H1 (cell line): ENCODE results near the gene DAPK1. TPM values are rescaled to one million over a fixed set of nuclear protein-coding genes. Genes with fewer than 3 reads are reported as not detected.

ENCODE experiments used
- CTCF ChIA-PET: fragments of 300-600 bp; sonication (Branson Sonifier 250); formaldehyde crosslinking; loops from one replicate; lab custom pipeline; 2021; ENCODE audit not compliant: partially characterized antibody; lab: Charles Lee
- POLR2A ChIA-PET: fragments of 300-600 bp; sonication (Branson Sonifier 250); formaldehyde crosslinking; loops from one replicate; lab custom pipeline; 2021; ENCODE audit warnings: inconsistent platforms; ENCODE audit not compliant: partially characterized antibody; lab: Charles Lee
- DNase-seq, 2 experiments: peaks; one replicate each; pipeline versions ENCODE4 v3.0.0 to v3.0.0-alpha.2; 2010 to 2022; ENCODE audit warnings: low spot score in 2 of 2, low read depth in 1 of 2, mixed read lengths in 1 of 2
- FAIRE-seq: peaks from 2 replicates; lab custom pipeline; 2011; peaks lifted over from hg19 to GRCh38; lab: Jason Lieb, UNC
- H2AFZ ChIP-seq: 2 replicates; pipeline ENCODE4 v1.8.1; 2012; ENCODE audit warnings: low read length, inconsistent platforms
- H2AK5ac ChIP-seq: 2 replicates; pipeline ENCODE4 v1.6.1; 2013; ENCODE audit warnings: low read depth, low read length
- H2BK120ac ChIP-seq: replicated peaks from 2 replicates; pipeline ENCODE3; 2013; ENCODE audit warnings: low read depth, low read length, inconsistent platforms
- H2BK12ac ChIP-seq: 2 replicates; pipeline ENCODE4 v1.6.1; 2013; ENCODE audit warnings: low read depth, low read length
- H2BK15ac ChIP-seq: 2 replicates; pipeline ENCODE4 v1.6.1; 2013; ENCODE audit warnings: low read length
- H2BK20ac ChIP-seq: 2 replicates; pipeline ENCODE4 v1.6.1; 2013; ENCODE audit warnings: low read length
- H2BK5ac ChIP-seq: 2 replicates; pipeline ENCODE4 v1.6.1; 2013; ENCODE audit warnings: low read depth, low read length
- H3K14ac ChIP-seq: 2 replicates; pipeline ENCODE4 v1.6.1; 2013; ENCODE audit warnings: inconsistent platforms; ENCODE audit not compliant: insufficient read length
- H3K18ac ChIP-seq: 2 replicates; pipeline ENCODE4 v1.6.1; 2013; ENCODE audit warnings: low read length; ENCODE audit errors: extremely low read depth
- H3K23ac ChIP-seq: 2 replicates; pipeline ENCODE4 v1.6.1; 2013; ENCODE audit warnings: inconsistent platforms; ENCODE audit not compliant: insufficient read length
- H3K23me2 ChIP-seq: 2 replicates; pipeline ENCODE4 v1.6.1; 2013; ENCODE audit warnings: low read depth, low read length
- H3K27ac ChIP-seq: 2 replicates; pipeline ENCODE4 v1.6.1; 2011; ENCODE audit warnings: low read depth, low read length, inconsistent platforms
- H3K27me3 ChIP-seq, 4 experiments: replicated peaks in 1 of 4; 1 replicate in 1 of 4; 2 replicates in 3 of 4; pipeline versions ENCODE4 v1.6.1 to v1.8.1; 2011 to 2013; ENCODE audit warnings: low read length in 3 of 4, mild to moderate bottlenecking in 3 of 4, inconsistent platforms in 2 of 4, mixed read lengths in 2 of 4, moderate library complexity in 1 of 4; ENCODE audit not compliant: control insufficient read depth in 3 of 4, insufficient read depth in 3 of 4; ENCODE audit errors: extremely low read depth in 1 of 4
- H3K36me3 ChIP-seq, 4 experiments: 2 replicates each; pipeline versions ENCODE4 v1.6.1 to v1.8.1; 2011 to 2013; ENCODE audit warnings: mild to moderate bottlenecking in 4 of 4, low read length in 3 of 4, moderate library complexity in 2 of 4, control low read depth in 1 of 4, inconsistent platforms in 1 of 4; ENCODE audit not compliant: insufficient read depth in 4 of 4, control insufficient read depth in 2 of 4
- H3K4ac ChIP-seq: replicated peaks from 2 replicates; pipeline ENCODE3; 2013; ENCODE audit warnings: low read length, low read depth, mixed read lengths, inconsistent platforms; ENCODE audit not compliant: insufficient read length
- H3K4me1 ChIP-seq, 4 experiments: replicated peaks in 1 of 4; 1 replicate in 1 of 4; 2 replicates in 3 of 4; pipeline versions ENCODE4 v1.6.1 to v1.8.1; 2011 to 2013; ENCODE audit warnings: low read length in 3 of 4, inconsistent platforms in 2 of 4, mixed read lengths in 1 of 4; ENCODE audit not compliant: insufficient read depth in 4 of 4, control insufficient read depth in 3 of 4
- H3K4me2 ChIP-seq, 2 experiments: 2 replicates each; pipeline versions ENCODE4 v1.6.1 to v1.8.1; 2011 to 2013; ENCODE audit warnings: low read depth in 2 of 2, low read length in 2 of 2, control low read depth in 1 of 2, inconsistent platforms in 1 of 2, mild to moderate bottlenecking in 1 of 2; ENCODE audit not compliant: insufficient read depth in 1 of 2
- H3K4me3 ChIP-seq, 4 experiments: fragments of 200-600, 300-600 bp in 1 of 4; sonication (generic), shearing (Covaris generic), sonication (Bioruptor Twin) in 1 of 4; 2 replicates each; pipeline versions ENCODE4 v1.5.1 to v1.8.1; 2011 to 2016; ENCODE audit warnings: low read length in 4 of 4, low read depth in 3 of 4, control low read depth in 2 of 4, inconsistent platforms in 2 of 4, mild to moderate bottlenecking in 2 of 4, mixed read lengths in 1 of 4, moderate library complexity in 1 of 4; ENCODE audit not compliant: insufficient read depth in 2 of 4; ENCODE audit errors: extremely low read depth in 1 of 4
- H3K56ac ChIP-seq: replicated peaks from 2 replicates; pipeline ENCODE3; 2013; ENCODE audit warnings: low read depth, mild to moderate bottlenecking, mixed read lengths, low read length, inconsistent platforms; ENCODE audit not compliant: insufficient read length
- H3K79me1 ChIP-seq: 2 replicates; pipeline ENCODE4 v1.6.1; 2013; ENCODE audit warnings: low read depth, low read length, control low read depth
- H3K79me2 ChIP-seq, 2 experiments: 2 replicates each; pipeline versions ENCODE4 v1.6.1 to v1.8.1; 2012 to 2013; ENCODE audit warnings: low read length in 2 of 2, mild to moderate bottlenecking in 2 of 2, inconsistent platforms in 1 of 2; ENCODE audit not compliant: insufficient read depth in 2 of 2, control insufficient read depth in 1 of 2
- H3K9ac ChIP-seq, 4 experiments: replicated peaks in 1 of 4; 1 replicate in 1 of 4; 2 replicates in 3 of 4; pipeline versions ENCODE4 v1.6.1 to v1.8.1; 2011 to 2013; ENCODE audit warnings: low read depth in 3 of 4, low read length in 3 of 4, control low read depth in 2 of 4, mild to moderate bottlenecking in 2 of 4, moderate library complexity in 2 of 4, inconsistent platforms in 1 of 4; ENCODE audit errors: extremely low read depth in 1 of 4
- H3K9me3 ChIP-seq, 2 experiments: 2 replicates each; pipeline versions ENCODE4 v1.6.1 to v1.8.1; 2012 to 2013; ENCODE audit warnings: mild to moderate bottlenecking in 2 of 2, moderate library complexity in 2 of 2, control low read depth in 1 of 2, inconsistent platforms in 1 of 2, low read depth in 1 of 2, low read length in 1 of 2, mixed read lengths in 1 of 2; ENCODE audit not compliant: insufficient read depth in 2 of 2
- H4K20me1 ChIP-seq, 2 experiments: replicated peaks in 1 of 2; 2 replicates each; pipeline versions ENCODE3 to v1.8.1; 2011 to 2013; ENCODE audit warnings: inconsistent platforms in 2 of 2, low read length in 2 of 2, mild to moderate bottlenecking in 1 of 2; ENCODE audit not compliant: insufficient read depth in 2 of 2, control insufficient read depth in 1 of 2
- H4K5ac ChIP-seq: 2 replicates; pipeline ENCODE4 v1.6.1; 2013; ENCODE audit warnings: low read length, low read depth, mixed read lengths, inconsistent platforms; ENCODE audit not compliant: insufficient read length
- H4K8ac ChIP-seq: 2 replicates; pipeline ENCODE4 v1.8.0; 2013; ENCODE audit warnings: mild to moderate bottlenecking, moderate library complexity, low read length, inconsistent platforms; ENCODE audit not compliant: insufficient read depth; ENCODE audit errors: extremely low read depth
- H4K91ac ChIP-seq: replicated peaks from 2 replicates; pipeline ENCODE3; 2013; ENCODE audit warnings: low read length, mixed read lengths, inconsistent platforms; ENCODE audit not compliant: insufficient read length
- ASH2L ChIP-seq: fragments of 200-600, 300-600 bp; sonication (generic); IDR thresholded peaks from one replicate; pipeline ENCODE4 v1.7.1; 2017; ENCODE audit warnings: low read length
- BRCA1 ChIP-seq: IDR thresholded peaks from 2 replicates; pipeline ENCODE4 v1.6.1; 2012; ENCODE audit warnings: low read depth, low read length, improper control_type of control experiment
- CBX8 ChIP-seq: fragments of 300-800, 300-1000 bp; sonication (generic); IDR thresholded peaks from 2 replicates; pipeline ENCODE4 v1.7.1; 2016; ENCODE audit warnings: low read depth, low read length, borderline replicate concordance
- GABPA ChIP-seq: IDR thresholded peaks from 2 replicates; pipeline ENCODE4 v1.6.1; 2011; ENCODE audit warnings: mild to moderate bottlenecking, low read length, moderate library complexity, borderline replicate concordance; ENCODE audit not compliant: insufficient read depth
- HDAC6 ChIP-seq: IDR thresholded peaks from one replicate; pipeline ENCODE4 v1.7.1; 2012; ENCODE audit warnings: low read depth, mild to moderate bottlenecking, inconsistent platforms, low read length, moderate library complexity
- RAD21 ChIP-seq, 2 experiments: IDR thresholded peaks in 1 of 2; conservative IDR thresholded peaks in 1 of 2; 2 replicates each; pipeline ENCODE4 v1.6.1; 2011; ENCODE audit warnings: low read depth in 2 of 2, low read length in 2 of 2, improper control_type of control experiment in 1 of 2, inconsistent platforms in 1 of 2, mild to moderate bottlenecking in 1 of 2, moderate library complexity in 1 of 2
- RBBP5 ChIP-seq: IDR thresholded peaks from 2 replicates; pipeline ENCODE4 v1.7.1; 2012; ENCODE audit warnings: low read depth, mild to moderate bottlenecking, inconsistent platforms, low read length, moderate library complexity, borderline replicate concordance
- SAP30 ChIP-seq: fragments of 300-600 bp; sonication (generic); IDR thresholded peaks from 2 replicates; pipeline ENCODE4 v1.7.1; 2012; ENCODE audit warnings: low read length, moderate library complexity, mild to moderate bottlenecking, inconsistent platforms; ENCODE audit not compliant: insufficient read depth, insufficient replicate concordance
- SIN3A ChIP-seq, 2 experiments: IDR thresholded peaks in 1 of 2; conservative IDR thresholded peaks in 1 of 2; 2 replicates each; pipeline ENCODE4 v1.6.1; 2011 to 2012; ENCODE audit warnings: low read length in 2 of 2, improper control_type of control experiment in 1 of 2, low read depth in 1 of 2, mild to moderate bottlenecking in 1 of 2
- SRF ChIP-seq: IDR thresholded peaks from 2 replicates; pipeline ENCODE4 v1.6.1; 2011; ENCODE audit warnings: mild to moderate bottlenecking, low read depth, low read length, moderate library complexity
- TBP ChIP-seq: IDR thresholded peaks from 2 replicates; pipeline ENCODE4 v1.6.1; 2011; ENCODE audit warnings: low read depth, low read length, improper control_type of control experiment
- TEAD4 ChIP-seq: IDR thresholded peaks from 2 replicates; pipeline ENCODE4 v1.6.1; 2012; ENCODE audit warnings: low read depth, low read length, inconsistent platforms, mixed read lengths
- WGBS, 2 experiments: shearing (Covaris generic) in 1 of 2; methylation state at CpG; one replicate each; pipeline versions ENCODE4 v1.1.6 to v1.1.7; 2013 to 2015; ENCODE audit warnings: low lambda C conversion rate in 2 of 2, mixed read lengths in 2 of 2, inconsistent platforms in 1 of 2, low coverage in 1 of 2, missing lambda C conversion rate in 1 of 2; ENCODE audit not compliant: insufficient replicate concordance in 2 of 2, insufficient coverage in 1 of 2, insufficient read length in 1 of 2; ENCODE audit errors: extremely low coverage in 1 of 2, missing lambda C conversion rate in 1 of 2; 5-methylcytosine and 5-hydroxymethylcytosine counted together
- polyA plus RNA-seq, 7 experiments: library from polyadenylated mRNA; depleted of rRNA in 3 of 7; stranded (reverse) in 5 of 7; unstranded in 2 of 7; fragments of >200 nt in 5 of 7; fragments of 200-250 nt in 2 of 7; gene quantifications; 1 replicate in 5 of 7; 2 replicates in 1 of 7; 4 replicates in 1 of 7; pipeline versions ENCODE4 v1.2.1 to v1.2.3, GENCODE V29; 2011 to 2013; ENCODE audit warnings: missing spikeins in 2 of 7, mixed read lengths in 2 of 7
- total RNA-seq: library from RNA; stranded (reverse); fragmentation: NEBNext Ultra II Directional; extraction: Animal tissue kit (Norgen Biotek cat#: 25700); gene quantifications from 2 replicates; pipeline ENCODE4 v1.2.1, GENCODE V29; 2021
- TF ChIP-seq, protein P1 (sequence below): IDR thresholded peaks from 2 replicates; pipeline ENCODE4 v1.6.1; 2012; ENCODE audit warnings: inconsistent platforms

Gene DAPK1
- total and polyA plus RNA-seq, 2 of the 8 experiments (the other 6 are each of a cell fraction or from before 2014, with no cell fraction given), result 62.4 to 131 TPM

DNA sequence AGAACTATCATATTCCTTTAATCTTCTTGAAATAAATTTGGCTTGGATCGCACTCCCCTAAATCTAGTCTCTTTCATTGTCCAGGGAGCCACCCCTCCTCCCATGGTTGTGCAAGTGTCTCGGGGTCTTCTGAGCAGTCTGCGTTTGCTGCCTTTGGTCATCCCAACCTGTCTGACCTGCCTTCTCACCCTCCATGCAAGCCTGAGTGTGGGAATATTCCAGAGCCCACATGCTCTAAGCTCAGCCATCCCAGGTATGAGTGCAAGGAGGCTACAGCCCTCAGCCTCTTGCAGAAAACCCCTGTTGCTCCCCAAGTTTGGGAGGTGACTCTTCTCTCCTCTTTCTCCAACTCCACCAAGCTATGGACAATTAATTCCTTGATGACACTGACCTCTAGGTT lies 220.6 kb downstream of the DAPK1 start:
- H2AK5ac ChIP-seq, result no peak overlapping the region
- no peak overlapping the region for H3K4me2 ChIP-seq
- CTCF ChIA-PET, result interaction anchor here (1.0 to 2.5 kb wide), 2 partner anchors 94 to 166 kb away, joined by 3 to 12 read pairs; no protein-coding TSS in a partner anchor
- H3K79me2 ChIP-seq, result no peaks in the 10 kb centered on the region
- H3K14ac ChIP-seq, result no peak overlapping the region
- H3K27me3 ChIP-seq, result no peaks in the 10 kb centered on the region
- H2AFZ ChIP-seq, result no peak overlapping the region
- no peak overlapping the region for H3K23ac ChIP-seq
- no peaks in the 10 kb centered on the region for H3K9me3 ChIP-seq
- no peak overlapping the region for H4K91ac ChIP-seq
- no peaks in the 10 kb centered on the region for H3K36me3 ChIP-seq
- H3K9ac ChIP-seq, result no peak overlapping the region
- H3K4me3 ChIP-seq, result no peak overlapping the region
- H4K20me1 ChIP-seq, result peaks cover 0 to under 1% of the 10 kb centered on the region in 2 experiments
- H3K18ac ChIP-seq, result no peak overlapping the region
- H2BK20ac ChIP-seq, result no peak overlapping the region
- 93% methylated on average over 3 of the region's 3 CpGs; no CpG with 5 or more reads in 1 of the 2 experiments for WGBS, 2 experiments
- POLR2A ChIA-PET, result no interaction called here
- H2BK15ac ChIP-seq, result no peak overlapping the region
- no peak overlapping the region for H3K27ac ChIP-seq
- no peaks in the 10 kb centered on the region; the same call in 1 of the 2 replicates for H3K79me1 ChIP-seq
- no peak for DNase-seq
- FAIRE-seq, result no peak
- no peaks in the 10 kb centered on the region; a peak in 1 of 7 replicates for H3K4me1 ChIP-seq
- H2BK5ac ChIP-seq, result no peak overlapping the region
- H4K5ac ChIP-seq, result no peak overlapping the region
- no peak overlapping the region for H2BK120ac ChIP-seq
- no peak overlapping the region for H3K56ac ChIP-seq
- no peak overlapping the region for H4K8ac ChIP-seq
- H2BK12ac ChIP-seq, result no peak overlapping the region
- no peak overlapping the region for H3K4ac ChIP-seq
- peaks cover 1% of the 10 kb centered on the region; the same call in 1 of the 2 replicates for H3K23me2 ChIP-seq
- no peak for TF ChIP-seq HDAC6
- TF ChIP-seq SRF, result no peak
- no peak for TF ChIP-seq RAD21 (IDR thresholded peaks at IDR 0.05 in 1 of 2, conservative IDR thresholded peaks at IDR 0.05 in 1 of 2; ENCODE audit: low read depth in 2 of 2, low read length in 2 of 2)
- TF ChIP-seq GABPA, result no peak
- TF ChIP-seq ASH2L, result no peak
- TF ChIP-seq TEAD4, result no peak
- no peak for TF ChIP-seq CBX8
- TF ChIP-seq SIN3A (conservative IDR thresholded peaks at IDR 0.05 in 1 of 2, IDR thresholded peaks at IDR 0.05 in 1 of 2; ENCODE audit: low read depth in 1 of 2, low read length in 2 of 2), result no peak
- TF ChIP-seq, protein P1, sequence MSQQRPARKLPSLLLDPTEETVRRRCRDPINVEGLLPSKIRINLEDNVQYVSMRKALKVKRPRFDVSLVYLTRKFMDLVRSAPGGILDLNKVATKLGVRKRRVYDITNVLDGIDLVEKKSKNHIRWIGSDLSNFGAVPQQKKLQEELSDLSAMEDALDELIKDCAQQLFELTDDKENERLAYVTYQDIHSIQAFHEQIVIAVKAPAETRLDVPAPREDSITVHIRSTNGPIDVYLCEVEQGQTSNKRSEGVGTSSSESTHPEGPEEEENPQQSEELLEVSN, result no peak
- TF ChIP-seq TBP, result no peak
- TF ChIP-seq RBBP5, result no peak
- no peak for TF ChIP-seq BRCA1
- TF ChIP-seq SAP30, result no peak
